HuH-7.5 (cell line): Measurements from ENCODE around the gene ZIC3.

Source experiments
- DNase-seq: peaks from one replicate; pipeline ENCODE4 v3.0.0; 2011; ENCODE audit warnings: low spot score

The ZIC3 gene

DNA sequence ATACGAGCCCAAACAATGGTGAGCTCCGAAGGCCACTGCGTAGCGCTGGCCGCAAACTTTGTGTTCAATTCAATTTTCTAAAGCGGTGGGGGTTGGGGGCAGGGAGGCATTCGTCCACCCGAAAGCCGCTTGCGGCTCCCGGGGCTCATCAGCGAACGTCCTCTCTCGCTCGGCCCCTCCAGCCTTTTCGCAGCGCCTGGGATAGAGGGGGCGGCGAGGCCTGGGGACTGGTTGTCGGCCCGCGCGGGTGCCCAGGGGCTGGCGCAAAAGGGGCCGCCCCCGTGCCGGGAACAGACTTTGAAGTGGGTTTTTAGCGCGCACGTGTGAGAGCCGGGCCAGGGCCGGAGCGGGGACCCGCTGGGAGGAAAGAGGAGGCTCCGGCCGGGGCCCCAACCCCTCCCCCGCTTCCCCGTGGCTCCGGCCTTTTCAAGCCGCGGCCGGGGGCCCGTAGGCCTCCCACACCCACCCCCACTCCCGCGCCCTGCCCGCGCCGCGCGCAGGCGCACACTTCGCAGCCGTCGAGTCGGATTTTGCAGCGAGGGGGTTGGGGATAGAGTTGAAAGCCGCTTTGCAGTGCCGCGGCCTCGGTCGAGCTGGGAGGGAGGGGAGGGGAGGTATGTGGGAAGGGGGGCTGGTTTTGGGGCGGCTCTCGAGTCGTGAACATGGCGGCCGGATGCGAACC is 8.3 kb downstream of the ZIC3 start:
- DNase-seq: no peak

DNA sequence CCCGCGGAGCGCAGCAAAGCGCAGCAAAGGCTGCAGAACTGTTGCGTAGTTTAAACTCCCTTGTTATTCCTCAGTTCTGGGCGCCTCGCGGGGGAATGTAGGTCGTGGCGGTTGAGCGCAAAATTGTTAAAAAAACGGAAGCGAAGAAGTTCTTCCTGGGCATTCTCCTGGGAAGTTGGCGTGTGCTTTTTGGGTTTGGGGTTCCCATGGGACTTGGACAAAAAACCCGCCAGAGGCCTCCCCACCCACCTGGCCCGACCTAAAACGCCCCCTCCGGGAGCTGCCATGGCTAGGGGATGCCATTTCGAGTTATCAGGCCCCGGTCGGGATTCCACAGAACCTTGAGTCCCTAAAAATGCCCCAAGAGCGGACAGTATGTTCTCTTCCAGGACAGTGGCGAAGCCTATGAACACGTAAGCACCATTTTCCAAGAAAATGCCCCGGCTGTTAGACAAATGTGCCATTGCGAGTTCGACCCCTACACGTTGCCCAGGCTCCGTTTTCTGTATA is 8.9 kb downstream of the ZIC3 start:
- no peak for DNase-seq

DNA sequence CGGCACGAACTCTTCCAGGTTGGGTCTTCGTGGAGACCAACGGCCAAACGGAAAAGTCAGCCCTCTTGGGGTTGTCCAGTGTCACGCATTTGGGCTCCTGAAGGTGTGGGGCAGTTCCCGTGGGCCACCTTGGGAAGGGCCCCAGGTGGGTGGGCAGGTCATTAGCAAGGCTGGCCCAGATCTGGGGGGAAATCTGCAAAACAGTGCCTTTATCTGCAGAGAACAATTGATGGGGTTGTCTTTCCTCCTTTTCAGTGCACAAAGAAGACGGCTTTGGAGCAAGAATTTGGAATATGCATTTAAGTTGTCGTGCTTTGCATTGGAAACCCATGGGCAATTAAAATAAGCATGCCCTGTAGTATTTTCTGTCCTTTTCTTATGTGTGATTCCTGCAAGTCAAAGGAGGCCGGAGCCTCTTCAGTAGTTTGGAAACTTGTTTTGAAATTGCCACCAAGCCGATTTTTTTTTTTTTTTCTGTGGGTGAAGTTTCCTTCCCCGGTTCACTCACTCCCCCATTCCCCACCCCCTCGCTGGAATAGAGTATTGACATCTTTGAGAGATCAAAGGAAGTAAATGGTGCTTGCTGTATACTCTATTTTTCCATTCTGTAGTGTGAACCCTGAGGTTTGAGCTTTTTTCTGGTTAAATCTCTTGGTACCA is 9.8 kb downstream of the ZIC3 start:
- no peak for DNase-seq

DNA sequence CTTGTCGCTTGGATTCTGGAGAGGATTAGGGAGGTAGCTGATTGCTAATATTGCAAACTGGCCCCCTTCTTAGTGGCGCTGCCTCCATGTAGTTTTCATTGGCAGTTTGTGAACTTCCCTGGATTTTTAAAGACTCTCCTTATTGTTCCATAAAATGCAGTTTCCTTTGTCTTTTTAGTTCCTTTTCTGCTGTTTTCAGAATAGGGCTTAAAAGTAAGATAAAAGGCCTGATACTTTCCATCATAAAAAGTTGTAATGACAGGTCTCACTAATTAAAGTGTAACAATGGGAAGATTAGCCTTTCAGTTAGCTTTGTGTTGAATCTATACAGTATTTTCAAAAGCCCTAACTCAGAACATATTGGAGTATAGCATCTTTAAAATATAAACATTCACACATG is 21.2 kb downstream of the ZIC3 start:
- no peak for DNase-seq

DNA sequence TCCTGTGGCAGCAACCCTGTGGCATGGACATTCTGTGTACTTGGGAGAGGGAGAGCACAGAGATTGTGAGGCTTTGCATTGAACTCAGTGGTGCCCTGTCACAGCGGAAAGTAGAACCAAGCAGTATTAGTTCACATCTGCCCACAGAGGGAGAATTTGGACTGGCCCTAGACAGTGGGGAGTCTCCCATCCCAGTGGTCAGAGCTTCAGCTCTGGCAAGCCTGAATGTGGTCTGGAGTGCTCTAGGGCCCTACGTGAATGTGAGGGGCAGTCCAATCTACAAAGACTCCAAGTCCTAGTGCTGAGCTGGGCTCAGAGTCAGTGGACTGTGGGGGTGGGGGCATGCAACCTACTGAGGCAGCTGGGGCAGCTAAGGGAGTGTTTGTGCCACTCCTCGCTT is 34.8 kb downstream of the ZIC3 start:
- DNase-seq: no peak
